Vagina (tissue), 2 donors: ENCODE measurements around the gene SOS2.

Source experiments
- POLR2A ChIP-seq, 2 donors: fragments of 450-650 bp; IDR thresholded peaks; one replicate each; pipeline ENCODE4 v1.6.1; 2017; ENCODE audit warnings: antibody characterized with exemption in 2 of 2, mild to moderate bottlenecking in 2 of 2, moderate library complexity in 2 of 2
- TF ChIP-seq, protein P1 (sequence below), 3 experiments: fragments of 450-650 bp in 2 of 3; fragments of 200-600 bp in 1 of 3; sonication (generic) in 1 of 3; IDR thresholded peaks; one replicate each; pipeline ENCODE4 v1.5.1; 2017 to 2019; ENCODE audit warnings: antibody characterized with exemption in 3 of 3, mild to moderate bottlenecking in 2 of 3, moderate library complexity in 2 of 3

DNA sequence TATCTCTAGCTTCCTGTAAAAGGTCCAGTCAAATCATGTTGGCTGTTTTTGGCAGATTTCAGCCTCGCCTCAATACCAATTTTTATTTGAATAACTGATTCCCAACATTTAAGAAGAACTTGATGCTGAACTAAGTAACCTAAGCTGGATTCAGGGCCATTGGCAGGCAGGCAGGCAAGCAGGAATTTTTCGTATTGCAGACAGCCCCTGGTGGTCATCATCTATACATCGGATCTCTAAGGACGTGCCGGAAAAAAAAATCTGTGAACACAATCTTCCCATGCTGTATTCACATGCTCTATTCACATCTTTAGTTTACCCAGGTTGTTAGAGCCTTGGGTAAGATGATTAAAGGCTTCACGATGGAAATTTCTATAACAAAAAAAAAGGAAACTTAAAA, 122.0 kb downstream of the SOS2 start:
- no peak for TF ChIP-seq POLR2A (IDR thresholded peaks at IDR 0.05)
- TF ChIP-seq, protein P1, sequence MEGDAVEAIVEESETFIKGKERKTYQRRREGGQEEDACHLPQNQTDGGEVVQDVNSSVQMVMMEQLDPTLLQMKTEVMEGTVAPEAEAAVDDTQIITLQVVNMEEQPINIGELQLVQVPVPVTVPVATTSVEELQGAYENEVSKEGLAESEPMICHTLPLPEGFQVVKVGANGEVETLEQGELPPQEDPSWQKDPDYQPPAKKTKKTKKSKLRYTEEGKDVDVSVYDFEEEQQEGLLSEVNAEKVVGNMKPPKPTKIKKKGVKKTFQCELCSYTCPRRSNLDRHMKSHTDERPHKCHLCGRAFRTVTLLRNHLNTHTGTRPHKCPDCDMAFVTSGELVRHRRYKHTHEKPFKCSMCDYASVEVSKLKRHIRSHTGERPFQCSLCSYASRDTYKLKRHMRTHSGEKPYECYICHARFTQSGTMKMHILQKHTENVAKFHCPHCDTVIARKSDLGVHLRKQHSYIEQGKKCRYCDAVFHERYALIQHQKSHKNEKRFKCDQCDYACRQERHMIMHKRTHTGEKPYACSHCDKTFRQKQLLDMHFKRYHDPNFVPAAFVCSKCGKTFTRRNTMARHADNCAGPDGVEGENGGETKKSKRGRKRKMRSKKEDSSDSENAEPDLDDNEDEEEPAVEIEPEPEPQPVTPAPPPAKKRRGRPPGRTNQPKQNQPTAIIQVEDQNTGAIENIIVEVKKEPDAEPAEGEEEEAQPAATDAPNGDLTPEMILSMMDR (IDR thresholded peaks at IDR 0.05), result no peak
